ENCODE results near the gene CYTH1.

The CYTH1 gene

DNA sequence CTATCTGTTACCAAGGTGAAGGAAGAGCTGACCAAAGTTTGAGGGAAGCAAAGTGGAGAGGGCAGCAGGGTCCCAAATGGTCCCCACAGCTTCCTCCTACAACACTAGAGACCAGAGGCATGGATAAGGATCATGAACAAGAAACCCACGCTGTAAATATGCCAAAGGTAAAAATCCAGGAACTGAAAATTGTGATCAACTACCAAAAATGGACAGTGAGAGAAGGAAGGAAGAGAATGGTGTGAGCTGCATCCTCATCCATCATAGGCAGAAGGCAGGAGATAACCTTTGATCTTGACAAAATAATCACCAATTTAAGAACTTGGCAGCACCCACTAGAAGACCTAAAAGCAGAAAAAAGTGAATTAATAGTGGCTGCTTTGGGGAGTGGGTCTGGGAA, 66.2 kb downstream of the CYTH1 start:
- POLR2A ChIA-PET: interaction anchor here (0.6 kb wide), 1 partner anchor 1253 kb away, joined by 6 read pairs; no protein-coding TSS in a partner anchor
- TF ChIP-seq KLF9 (tag by site-specific recombination; IDR thresholded peaks at IDR 0.05; ENCODE audit: low read depth): no peak
- TF ChIP-seq SP7 (tag by site-specific recombination; IDR thresholded peaks at IDR 0.05): no peak
- no peak for TF ChIP-seq ZNF10 (tag by site-specific recombination; IDR thresholded peaks at IDR 0.05)
- TF ChIP-seq ZNF501 (tag by site-specific recombination; IDR thresholded peaks at IDR 0.05): no peak
- no peak for TF ChIP-seq BCL11B (tag by site-specific recombination; IDR thresholded peaks at IDR 0.05; ENCODE audit: low read depth)
- TF ChIP-seq, protein P1, sequence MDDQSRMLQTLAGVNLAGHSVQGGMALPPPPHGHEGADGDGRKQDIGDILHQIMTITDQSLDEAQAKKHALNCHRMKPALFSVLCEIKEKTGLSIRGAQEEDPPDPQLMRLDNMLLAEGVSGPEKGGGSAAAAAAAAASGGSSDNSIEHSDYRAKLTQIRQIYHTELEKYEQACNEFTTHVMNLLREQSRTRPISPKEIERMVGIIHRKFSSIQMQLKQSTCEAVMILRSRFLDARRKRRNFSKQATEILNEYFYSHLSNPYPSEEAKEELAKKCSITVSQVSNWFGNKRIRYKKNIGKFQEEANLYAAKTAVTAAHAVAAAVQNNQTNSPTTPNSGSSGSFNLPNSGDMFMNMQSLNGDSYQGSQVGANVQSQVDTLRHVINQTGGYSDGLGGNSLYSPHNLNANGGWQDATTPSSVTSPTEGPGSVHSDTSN (CRISPR knock-in tag; IDR thresholded peaks at IDR 0.05): no peak
- no peak for TF ChIP-seq WT1 (tag by site-specific recombination; IDR thresholded peaks at IDR 0.05)
- TF ChIP-seq, protein P2, sequence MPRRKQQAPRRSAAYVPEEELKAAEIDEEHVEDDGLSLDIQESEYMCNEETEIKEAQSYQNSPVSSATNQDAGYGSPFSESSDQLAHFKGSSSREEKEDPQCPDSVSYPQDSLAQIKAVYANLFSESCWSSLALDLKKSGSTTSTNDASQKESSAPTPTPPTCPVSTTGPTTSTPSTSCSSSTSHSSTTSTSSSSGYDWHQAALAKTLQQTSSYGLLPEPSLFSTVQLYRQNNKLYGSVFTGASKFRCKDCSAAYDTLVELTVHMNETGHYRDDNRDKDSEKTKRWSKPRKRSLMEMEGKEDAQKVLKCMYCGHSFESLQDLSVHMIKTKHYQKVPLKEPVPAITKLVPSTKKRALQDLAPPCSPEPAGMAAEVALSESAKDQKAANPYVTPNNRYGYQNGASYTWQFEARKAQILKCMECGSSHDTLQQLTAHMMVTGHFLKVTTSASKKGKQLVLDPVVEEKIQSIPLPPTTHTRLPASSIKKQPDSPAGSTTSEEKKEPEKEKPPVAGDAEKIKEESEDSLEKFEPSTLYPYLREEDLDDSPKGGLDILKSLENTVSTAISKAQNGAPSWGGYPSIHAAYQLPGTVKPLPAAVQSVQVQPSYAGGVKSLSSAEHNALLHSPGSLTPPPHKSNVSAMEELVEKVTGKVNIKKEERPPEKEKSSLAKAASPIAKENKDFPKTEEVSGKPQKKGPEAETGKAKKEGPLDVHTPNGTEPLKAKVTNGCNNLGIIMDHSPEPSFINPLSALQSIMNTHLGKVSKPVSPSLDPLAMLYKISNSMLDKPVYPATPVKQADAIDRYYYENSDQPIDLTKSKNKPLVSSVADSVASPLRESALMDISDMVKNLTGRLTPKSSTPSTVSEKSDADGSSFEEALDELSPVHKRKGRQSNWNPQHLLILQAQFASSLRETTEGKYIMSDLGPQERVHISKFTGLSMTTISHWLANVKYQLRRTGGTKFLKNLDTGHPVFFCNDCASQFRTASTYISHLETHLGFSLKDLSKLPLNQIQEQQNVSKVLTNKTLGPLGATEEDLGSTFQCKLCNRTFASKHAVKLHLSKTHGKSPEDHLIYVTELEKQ (tag by site-specific recombination; IDR thresholded peaks at IDR 0.05; ENCODE audit: borderline replicate concordance): no peak
- no peak overlapping the region for H3K27ac ChIP-seq (ENCODE audit: extremely low read depth, low read depth, low read length)
- no peak overlapping the region for H3K4me3 ChIP-seq (ENCODE audit: low read depth, low read length)
- H3K4me1 ChIP-seq (ENCODE audit: control insufficient read depth, insufficient read depth, low read length): peaks cover 40% of the 10 kb centered on the region
- H3K36me3 ChIP-seq (ENCODE audit: control insufficient read depth in 2 of 2, insufficient read depth in 1 of 2, low read length in 2 of 2): no peaks in the 10 kb centered on the region
- H3K9me3 ChIP-seq (ENCODE audit: control insufficient read depth, insufficient read depth, low read depth, low read length): no peaks in the 10 kb centered on the region
- CTCF ChIA-PET: interaction anchor here (0.6 to 3.7 kb wide), 8 partner anchors 8 to 1609 kb away, joined by 3 to 33 read pairs (median 4); no protein-coding TSS in a partner anchor

DNA sequence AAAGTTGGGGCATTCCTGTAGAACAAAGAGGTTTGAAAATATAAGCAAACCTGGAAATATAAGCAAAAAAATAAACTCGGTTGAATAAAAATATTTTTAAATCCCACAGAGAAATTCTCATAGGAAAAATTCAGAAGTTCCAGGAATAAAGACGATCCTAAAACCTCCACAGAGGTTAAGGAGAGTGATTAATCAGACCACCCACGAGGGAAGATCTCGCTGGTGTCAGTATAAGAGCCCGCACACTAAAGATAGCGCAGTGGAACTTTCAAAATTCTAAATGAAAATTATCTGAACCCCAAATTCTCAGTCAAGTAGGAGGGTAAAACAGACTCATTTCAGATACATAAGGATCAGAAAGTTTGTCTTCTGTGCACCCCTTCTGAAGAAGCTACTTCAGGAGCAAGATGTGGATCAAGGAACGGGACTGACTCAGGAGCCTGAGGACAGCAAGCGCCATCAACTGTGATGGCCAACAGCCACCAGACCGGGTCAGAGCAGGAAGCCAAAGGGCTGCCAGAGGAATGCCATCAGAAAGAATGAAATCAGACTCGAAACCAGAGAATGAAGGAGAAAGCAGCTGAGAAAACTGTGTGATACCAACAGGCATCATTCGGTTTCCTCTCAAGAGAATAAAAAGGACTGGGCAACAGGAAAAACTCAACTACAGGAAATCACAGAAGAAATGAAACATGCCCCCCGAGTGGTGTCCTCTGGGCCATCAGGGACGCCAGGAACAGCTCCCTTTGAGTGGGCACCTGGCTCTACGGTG, 66.9 kb downstream of the CYTH1 start:
- Histone ChIP-seq H3K4me3 (ENCODE audit: low read depth, low read length) (no peak overlapping the region), H3K9me3 (ENCODE audit: control insufficient read depth, insufficient read depth, low read depth, low read length) (no peaks in the 10 kb centered on the region), H3K36me3 (ENCODE audit: control insufficient read depth in 2 of 2, insufficient read depth in 1 of 2, low read length in 2 of 2) (no peaks in the 10 kb centered on the region), H3K27ac (ENCODE audit: extremely low read depth, low read depth, low read length) (no peak overlapping the region), H3K4me1 (ENCODE audit: control insufficient read depth, insufficient read depth, low read length) (peaks cover 40% of the 10 kb centered on the region)
- TF ChIP-seq, protein P3, sequence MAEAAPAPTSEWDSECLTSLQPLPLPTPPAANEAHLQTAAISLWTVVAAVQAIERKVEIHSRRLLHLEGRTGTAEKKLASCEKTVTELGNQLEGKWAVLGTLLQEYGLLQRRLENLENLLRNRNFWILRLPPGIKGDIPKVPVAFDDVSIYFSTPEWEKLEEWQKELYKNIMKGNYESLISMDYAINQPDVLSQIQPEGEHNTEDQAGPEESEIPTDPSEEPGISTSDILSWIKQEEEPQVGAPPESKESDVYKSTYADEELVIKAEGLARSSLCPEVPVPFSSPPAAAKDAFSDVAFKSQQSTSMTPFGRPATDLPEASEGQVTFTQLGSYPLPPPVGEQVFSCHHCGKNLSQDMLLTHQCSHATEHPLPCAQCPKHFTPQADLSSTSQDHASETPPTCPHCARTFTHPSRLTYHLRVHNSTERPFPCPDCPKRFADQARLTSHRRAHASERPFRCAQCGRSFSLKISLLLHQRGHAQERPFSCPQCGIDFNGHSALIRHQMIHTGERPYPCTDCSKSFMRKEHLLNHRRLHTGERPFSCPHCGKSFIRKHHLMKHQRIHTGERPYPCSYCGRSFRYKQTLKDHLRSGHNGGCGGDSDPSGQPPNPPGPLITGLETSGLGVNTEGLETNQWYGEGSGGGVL (tag by site-specific recombination; IDR thresholded peaks at IDR 0.05): no peak
- TF ChIP-seq ZNF138 (tag by site-specific recombination; IDR thresholded peaks at IDR 0.05; ENCODE audit: borderline replicate concordance) (no peak), ZNF561 (tag by site-specific recombination; IDR thresholded peaks at IDR 0.05; ENCODE audit: borderline replicate concordance) (no peak), ZNF114 (tag by site-specific recombination; IDR thresholded peaks at IDR 0.05) (no peak)
- TF ChIP-seq, protein P4, sequence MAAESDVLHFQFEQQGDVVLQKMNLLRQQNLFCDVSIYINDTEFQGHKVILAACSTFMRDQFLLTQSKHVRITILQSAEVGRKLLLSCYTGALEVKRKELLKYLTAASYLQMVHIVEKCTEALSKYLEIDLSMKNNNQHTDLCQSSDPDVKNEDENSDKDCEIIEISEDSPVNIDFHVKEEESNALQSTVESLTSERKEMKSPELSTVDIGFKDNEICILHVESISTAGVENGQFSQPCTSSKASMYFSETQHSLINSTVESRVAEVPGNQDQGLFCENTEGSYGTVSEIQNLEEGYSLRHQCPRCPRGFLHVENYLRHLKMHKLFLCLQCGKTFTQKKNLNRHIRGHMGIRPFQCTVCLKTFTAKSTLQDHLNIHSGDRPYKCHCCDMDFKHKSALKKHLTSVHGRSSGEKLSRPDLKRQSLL (tag by site-specific recombination; IDR thresholded peaks at IDR 0.05): no peak
- TF ChIP-seq, protein P5, sequence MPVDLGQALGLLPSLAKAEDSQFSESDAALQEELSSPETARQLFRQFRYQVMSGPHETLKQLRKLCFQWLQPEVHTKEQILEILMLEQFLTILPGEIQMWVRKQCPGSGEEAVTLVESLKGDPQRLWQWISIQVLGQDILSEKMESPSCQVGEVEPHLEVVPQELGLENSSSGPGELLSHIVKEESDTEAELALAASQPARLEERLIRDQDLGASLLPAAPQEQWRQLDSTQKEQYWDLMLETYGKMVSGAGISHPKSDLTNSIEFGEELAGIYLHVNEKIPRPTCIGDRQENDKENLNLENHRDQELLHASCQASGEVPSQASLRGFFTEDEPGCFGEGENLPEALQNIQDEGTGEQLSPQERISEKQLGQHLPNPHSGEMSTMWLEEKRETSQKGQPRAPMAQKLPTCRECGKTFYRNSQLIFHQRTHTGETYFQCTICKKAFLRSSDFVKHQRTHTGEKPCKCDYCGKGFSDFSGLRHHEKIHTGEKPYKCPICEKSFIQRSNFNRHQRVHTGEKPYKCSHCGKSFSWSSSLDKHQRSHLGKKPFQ (tag by site-specific recombination; IDR thresholded peaks at IDR 0.05): no peak
- ChIA-PET POLR2A (interaction anchor here (0.6 kb wide), 1 partner anchor 1253 kb away, joined by 6 read pairs; no protein-coding TSS in a partner anchor), CTCF (interaction anchor here (0.6 to 1.5 kb wide), 5 partner anchors 8 to 1608 kb away, joined by 3 to 10 read pairs (median 3); no protein-coding TSS in a partner anchor)

Measured in HEK293 (cell line).